ELF-1 (cell line): ENCODE data around the gene LOXL1.

Experiments
- DNase-seq: peaks from one replicate; pipeline ENCODE4 v3.0.0-alpha.2; 2016; ENCODE audit warnings: low read depth, low spot score

The LOXL1 gene

GRCh38 chr15:73926219-73927002 lies at the start of gene LOXL1:
LOXL1 (plus strand) TSS chr15:73926462; CDS start chr15:73926784, 322 bp downstream.
- DNase-seq, result peak; percentile 86

DNA sequence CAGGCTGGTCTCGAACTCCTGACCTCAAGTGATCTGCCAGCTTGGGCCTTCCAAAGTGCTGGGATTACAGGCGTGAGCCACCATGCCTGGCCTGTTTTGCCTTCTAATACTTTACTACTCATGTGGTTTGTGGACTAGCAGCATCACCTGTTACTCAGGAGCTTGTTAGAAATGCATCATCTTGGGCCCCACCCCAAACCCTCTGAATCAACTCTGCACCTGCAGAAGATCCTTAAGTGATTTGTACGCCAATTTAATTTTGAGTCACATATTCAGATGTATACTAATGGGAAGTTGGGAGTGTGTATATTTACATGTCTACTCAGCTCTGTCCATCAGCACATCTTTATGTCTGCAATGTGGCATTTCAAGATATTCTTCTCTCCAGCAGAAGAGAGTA lies 46.8 kb upstream of the LOXL1 start:
- DNase-seq, result no peak

DNA sequence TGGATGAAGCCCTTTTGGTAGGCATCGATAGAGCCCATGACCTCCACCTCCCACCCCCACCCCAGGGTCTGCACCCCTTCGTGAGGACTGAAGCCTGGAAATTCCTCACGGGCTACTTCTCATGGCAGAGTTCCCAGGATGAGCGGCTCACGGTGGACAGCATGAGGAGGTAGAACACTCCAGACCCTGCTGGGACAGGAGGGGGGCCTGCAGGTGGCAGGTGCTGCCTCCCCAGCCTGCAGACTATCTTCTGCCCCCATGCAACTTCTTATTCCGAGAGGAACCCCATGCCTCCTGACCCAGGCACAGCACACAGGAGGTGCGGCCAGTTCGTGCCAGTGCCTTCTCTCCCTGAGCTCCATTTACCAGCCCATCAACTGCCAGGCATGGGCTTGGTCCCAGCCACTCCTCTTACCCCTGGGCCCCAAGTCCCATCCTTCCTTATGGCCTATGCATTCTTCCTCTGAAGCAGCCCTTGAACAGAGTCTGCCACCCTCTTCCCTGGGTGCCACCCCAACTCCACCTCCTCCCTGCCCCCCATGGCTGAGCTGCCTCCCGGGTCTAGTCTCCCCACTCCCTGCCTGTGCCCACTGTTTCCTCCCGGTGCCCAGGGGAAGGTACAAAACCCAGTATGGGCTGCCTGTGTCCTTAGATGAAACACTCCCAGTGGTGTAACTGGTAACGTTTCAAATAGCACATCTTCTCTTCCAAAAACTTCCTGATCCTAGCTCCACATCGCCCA lies 44.5 kb upstream of the LOXL1 start:
- DNase-seq, result no peak

DNA sequence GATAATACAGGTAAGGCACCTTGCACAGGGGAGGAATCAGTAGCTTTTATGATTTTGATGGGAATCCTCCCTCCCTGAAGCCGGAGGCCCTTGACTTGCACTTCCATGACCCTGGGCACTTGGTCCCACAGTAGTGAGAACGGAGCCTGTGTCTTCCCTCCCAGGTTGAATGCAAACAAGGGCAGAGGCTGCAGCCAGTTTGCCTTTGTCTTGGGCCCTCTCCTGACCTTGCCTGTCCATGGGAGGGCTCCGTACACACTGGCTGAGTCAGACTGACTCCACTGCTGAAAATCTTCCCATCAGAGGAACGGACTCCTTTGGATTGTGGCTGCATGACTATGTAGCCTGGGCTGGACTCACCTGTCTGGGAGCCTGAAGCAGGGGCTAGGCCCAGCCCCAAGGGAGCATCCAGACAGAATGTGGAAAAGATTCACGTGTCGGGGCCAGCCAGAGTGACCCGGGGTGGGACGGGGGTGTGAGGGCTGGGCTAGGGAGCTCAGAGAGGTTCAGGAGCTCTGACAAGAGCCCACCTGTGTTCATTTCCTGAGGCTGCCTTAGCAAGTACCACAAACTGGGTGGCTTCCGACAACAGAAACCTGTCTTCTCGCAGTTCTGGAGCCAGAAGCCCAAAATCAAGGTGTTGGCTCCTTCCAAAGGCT lies 43.4 kb upstream of the LOXL1 start:
- no peak for DNase-seq

DNA sequence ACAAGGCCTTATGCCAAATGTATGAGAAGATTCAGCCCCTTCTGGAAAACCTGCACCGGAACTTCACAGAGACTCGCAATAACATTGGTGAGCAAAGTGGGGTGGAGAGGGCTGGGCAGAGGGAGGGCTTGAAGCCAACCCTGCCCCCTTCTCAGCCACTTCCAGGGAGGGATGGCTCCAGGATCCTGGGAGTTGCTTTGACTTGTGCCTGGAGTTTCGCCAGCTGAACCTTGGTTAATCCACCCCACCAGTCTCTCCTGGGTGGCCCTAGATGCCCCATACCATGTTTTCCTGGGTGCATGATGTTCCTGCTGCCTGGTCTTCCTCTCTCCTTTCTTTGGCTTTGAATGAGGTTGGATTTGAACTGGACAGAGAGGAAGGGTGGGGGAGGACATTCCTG lies 42.1 kb upstream of the LOXL1 start:
- no peak for DNase-seq

DNA sequence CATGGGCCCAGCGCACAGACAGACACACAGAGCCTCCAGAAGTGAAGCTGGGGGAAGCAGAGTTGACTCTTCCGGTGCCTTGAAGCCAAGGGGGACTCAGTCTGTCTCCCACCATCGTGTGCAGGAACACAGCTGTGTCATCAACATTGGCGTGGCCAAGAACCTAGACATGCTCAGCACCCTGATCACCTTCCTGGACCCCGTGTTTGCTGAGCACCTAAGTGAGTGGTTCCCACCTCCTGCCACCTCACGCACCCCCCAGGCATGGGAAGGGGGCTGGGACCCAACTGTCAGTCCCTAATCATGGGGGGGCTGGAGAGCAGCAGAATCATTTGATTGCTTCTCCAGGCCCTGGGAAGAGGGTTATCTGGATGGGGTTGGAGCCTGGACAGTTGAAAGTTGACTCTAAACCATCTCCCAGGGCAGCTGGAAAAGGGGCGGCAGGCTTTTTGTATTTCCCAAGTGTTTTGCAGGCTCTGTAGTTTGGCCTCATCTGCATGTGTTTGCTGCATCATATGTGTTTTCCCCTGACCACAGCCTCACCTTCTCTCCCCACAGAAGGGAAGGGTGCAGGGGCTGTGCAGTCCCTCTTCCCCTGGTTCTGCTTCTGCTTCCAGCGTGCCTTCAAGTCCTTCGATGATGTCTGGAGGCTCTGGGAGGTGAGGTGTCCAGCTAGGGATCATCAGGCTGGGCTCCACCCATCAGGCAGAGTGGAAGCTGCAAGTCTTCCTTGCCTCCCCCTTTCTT lies 40.1 kb upstream of the LOXL1 start:
- DNase-seq, result no peak

- no peak for DNase-seq
Measured at GRCh38 chr15:73886717-73887345, 39.4 kb upstream of the LOXL1 start.

- no peak for DNase-seq
Measured at GRCh38 chr15:73887481-73887880, 38.8 kb upstream of the LOXL1 start.

- DNase-seq, result no peak
Measured at GRCh38 chr15:73888224-73889041, 37.8 kb upstream of the LOXL1 start.

DNA sequence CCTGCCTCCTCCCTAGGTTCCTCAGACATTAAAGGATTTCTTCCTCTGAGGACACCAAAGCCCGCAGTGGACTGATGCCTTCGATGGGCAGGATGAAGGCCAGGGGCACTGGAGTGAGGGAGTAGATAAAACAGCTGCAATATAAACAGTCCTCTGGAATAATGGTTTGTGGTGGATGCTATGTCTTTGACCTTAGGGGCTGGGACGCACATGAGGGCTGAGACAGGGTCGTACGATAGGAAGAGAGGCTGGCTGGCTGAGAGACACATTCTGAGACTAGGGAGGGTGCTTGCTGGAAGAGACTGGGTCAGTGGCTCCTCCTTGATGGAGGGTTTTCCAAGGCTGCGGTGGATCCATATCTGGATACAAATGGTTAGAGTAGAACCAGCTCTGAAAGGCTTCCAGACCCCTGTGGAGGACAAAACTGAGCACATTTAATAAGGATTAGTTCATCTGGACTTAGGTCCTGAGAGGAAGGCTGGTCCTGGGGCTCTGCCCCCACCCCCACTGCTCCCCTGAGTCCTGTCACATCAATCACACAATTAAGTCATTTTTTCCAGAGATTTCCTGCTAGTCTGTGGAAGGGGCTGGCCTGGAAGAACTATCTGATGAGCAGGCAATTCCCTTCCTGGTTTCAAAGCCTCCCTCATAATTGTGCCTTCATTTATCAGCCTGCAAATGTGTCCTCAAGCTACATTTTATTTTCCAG lies 37.1 kb upstream of the LOXL1 start:
- DNase-seq, result no peak

GRCh38 chr15:73889762-73890124 lies 36.5 kb upstream of the LOXL1 start:
- no peak for DNase-seq

DNA sequence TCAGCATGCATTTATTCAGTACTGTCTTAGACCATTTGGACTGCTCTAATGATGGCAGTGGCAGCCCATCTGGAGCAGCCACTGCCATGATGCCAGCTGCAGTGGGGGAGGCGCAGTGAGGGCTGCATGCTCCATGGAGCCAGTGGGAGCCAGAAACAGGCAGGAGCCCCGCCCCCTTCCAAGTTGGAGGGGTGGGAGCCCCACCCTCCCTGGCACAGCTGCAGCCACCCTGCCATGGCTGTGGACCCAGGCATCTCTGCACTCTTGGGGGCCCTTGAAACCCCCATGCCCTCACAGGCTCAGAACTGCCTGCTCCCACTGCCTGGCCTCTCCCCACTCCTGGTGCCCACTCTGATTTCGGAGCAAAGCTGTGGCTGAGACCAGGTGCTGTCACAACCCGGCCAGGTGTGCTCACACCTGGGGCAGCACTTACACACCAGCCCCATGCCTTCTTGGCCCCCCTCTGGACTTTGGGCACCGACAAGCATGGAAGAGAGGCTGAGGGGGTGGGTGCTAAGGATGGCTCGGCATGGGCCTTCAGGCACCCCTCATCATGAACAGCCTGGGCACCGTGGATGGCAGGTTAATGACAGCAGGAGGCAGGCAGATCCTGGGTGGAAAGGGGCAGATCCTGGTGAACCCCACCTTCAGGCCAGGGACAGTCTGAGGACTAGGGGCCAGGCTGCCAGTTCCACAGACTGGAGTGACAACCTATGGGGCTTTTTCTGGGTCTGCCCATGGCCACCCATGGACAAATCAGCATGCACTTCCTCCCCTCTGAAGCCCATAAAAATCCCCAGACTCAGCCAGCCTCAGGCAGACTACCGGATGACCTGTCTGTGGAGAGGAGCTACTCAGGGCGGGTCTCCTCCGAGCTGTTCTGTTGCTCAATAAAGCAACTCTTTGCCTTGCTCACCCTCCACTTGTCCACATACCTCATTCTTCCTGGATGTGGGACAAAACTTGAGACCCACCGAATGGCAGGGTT lies 34.6 kb upstream of the LOXL1 start:
- no peak for DNase-seq

DNA sequence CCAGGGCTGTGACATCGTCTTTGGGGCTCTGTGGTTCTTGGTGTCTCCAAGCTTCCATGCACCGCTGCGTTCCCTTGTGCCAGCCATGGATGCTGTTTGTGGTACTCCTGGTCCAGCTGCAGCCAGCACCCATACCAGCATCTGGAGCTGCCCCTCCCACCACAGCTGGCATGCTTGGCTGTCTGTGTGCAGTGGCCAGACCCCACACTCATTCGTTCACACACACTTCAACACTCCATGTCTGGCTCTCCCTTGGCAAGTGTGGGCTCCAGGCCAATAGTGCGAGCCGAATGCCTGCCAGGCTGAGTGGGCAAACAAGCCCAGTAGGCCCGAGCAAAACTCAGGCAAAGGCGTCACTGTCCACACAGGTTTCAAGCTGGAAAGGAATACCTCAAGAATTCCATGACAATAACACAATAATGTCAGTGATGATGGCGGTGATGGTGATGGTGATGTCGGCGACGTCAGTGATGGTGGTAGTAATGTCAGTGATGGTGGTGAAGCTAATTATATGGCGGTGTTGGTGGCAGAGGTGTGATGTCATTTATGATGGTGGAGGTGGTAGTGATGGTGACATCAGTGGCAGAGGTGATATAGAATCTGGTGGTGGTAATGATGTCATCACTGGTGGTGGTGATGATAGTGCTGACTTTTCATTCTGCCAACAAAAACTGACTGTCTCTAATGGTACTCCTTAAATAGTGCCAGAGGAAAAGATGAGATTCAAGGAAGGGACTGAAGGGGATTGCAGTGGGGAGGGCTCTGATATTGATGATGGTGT lies 33.6 kb upstream of the LOXL1 start:
- no peak for DNase-seq

- no peak for DNase-seq
Measured at GRCh38 chr15:73894133-73894814, 32.0 kb upstream of the LOXL1 start.

- DNase-seq, result peak; percentile 85
Measured at GRCh38 chr15:73897441-73898261, 28.6 kb upstream of the LOXL1 start.
